ENCODE results near the gene HMGXB3.

HMGXB3 gene

GRCh38 chr5:150092159-150092787 lies 91.7 kb downstream of the HMGXB3 start:
- no peak for DNase-seq (ENCODE audit: low read depth in 2 of 2)

GRCh38 chr5:150097152-150097551 lies 96.6 kb downstream of the HMGXB3 start:
- no peak for DNase-seq (ENCODE audit: low read depth in 2 of 2)

- DNase-seq (ENCODE audit: low read depth in 2 of 2): no peak
These were observed 100.5 kb downstream of the HMGXB3 start for GRCh38 chr5:150101023-150101422.

Data from fibroblast of skin of left quadriceps (primary cell).